ENCODE results near the gene ZBTB46. TPM values are rescaled to one million over a fixed set of nuclear protein-coding genes. Genes with fewer than 3 reads are reported as not detected.

The ZBTB46 gene
- total and polyA plus RNA-seq, 2 donors (not counting 1 experiment from before 2014, with no cell fraction given) = 0.96 to 4.5 TPM

- H3K36me3 ChIP-seq (ENCODE audit: control insufficient read depth, insufficient read depth, low read length) = no peaks in the 10 kb centered on the region
- H3K4me2 ChIP-seq (ENCODE audit: extremely low read depth, insufficient read depth, low read length) = peak overlapping the region; percentile 64
Measured at GRCh38 chr20:63846128-63846771, 15.2 kb upstream of the ZBTB46 start.

GRCh38 chr20:63844511-63844991, 13.5 kb upstream of the ZBTB46 start:
- Histone ChIP-seq H3K4me3 (replicated peaks in 1 of 4; ENCODE audit: control extremely low read depth in 1 of 4, insufficient read depth in 1 of 4, low read depth in 3 of 4, low read length in 4 of 4) (no peak overlapping the region), H3K9ac (ENCODE audit: insufficient read depth, low read length) (no peak overlapping the region), H3K27ac (ENCODE audit: insufficient read depth, low read length) (no peak overlapping the region), H3K27me3 (ENCODE audit: control insufficient read depth, insufficient read depth, low read length) (peaks cover 8% of the 10 kb centered on the region), H3K79me2 (ENCODE audit: control insufficient read depth, insufficient read depth, low read length) (no peaks in the 10 kb centered on the region), H2AFZ (ENCODE audit: low read length) (no peak overlapping the region), H3K4me1 (ENCODE audit: control insufficient read depth, extremely low read depth, insufficient read depth, low read length) (peaks cover 10% of the 10 kb centered on the region), H3K4me2 (ENCODE audit: extremely low read depth, insufficient read depth, low read length) (no peak overlapping the region), H4K20me1 (ENCODE audit: control insufficient read depth, extremely low read depth, insufficient read depth, low read length) (no peaks in the 10 kb centered on the region), H3K9me3 (ENCODE audit: control insufficient read depth, insufficient read depth, low read depth, low read length) (no peaks in the 10 kb centered on the region), H3K36me3 (ENCODE audit: control insufficient read depth, insufficient read depth, low read length) (no peaks in the 10 kb centered on the region)
- no peak for DNase-seq (ENCODE audit: low read depth in 2 of 2)
- TF ChIP-seq CTCF (conservative IDR thresholded peaks at IDR 0.05 in 1 of 2, IDR thresholded peaks at IDR 0.05 in 1 of 2; ENCODE audit: low read depth in 1 of 2, low read length in 2 of 2) (no peak), EZH2 (IDR thresholded peaks at IDR 0.05; ENCODE audit: low read length, missing control alignments) (no peak)

More at GRCh38 chr20:63846128-63846771, 15.2 kb upstream of the ZBTB46 start:
- peaks cover 8% of the 10 kb centered on the region for H3K27me3 ChIP-seq (ENCODE audit: control insufficient read depth, insufficient read depth, low read length)
- H2AFZ ChIP-seq (ENCODE audit: low read length) = peak overlapping the region; percentile 20
- no peaks in the 10 kb centered on the region for H3K9me3 ChIP-seq (ENCODE audit: control insufficient read depth, insufficient read depth, low read depth, low read length)
- peak; percentile 42 to 47 for DNase-seq (ENCODE audit: low read depth in 2 of 2)
- H3K4me1 ChIP-seq (ENCODE audit: control insufficient read depth, extremely low read depth, insufficient read depth, low read length) = peaks cover 10% of the 10 kb centered on the region
- no peak overlapping the region for H3K9ac ChIP-seq (ENCODE audit: insufficient read depth, low read length)
- no peaks in the 10 kb centered on the region for H3K79me2 ChIP-seq (ENCODE audit: control insufficient read depth, insufficient read depth, low read length)
- no peaks in the 10 kb centered on the region for H4K20me1 ChIP-seq (ENCODE audit: control insufficient read depth, extremely low read depth, insufficient read depth, low read length)
- H3K27ac ChIP-seq (ENCODE audit: insufficient read depth, low read length) = no peak overlapping the region
- H3K4me3 ChIP-seq (replicated peaks in 1 of 4; ENCODE audit: control extremely low read depth in 1 of 4, insufficient read depth in 1 of 4, low read depth in 3 of 4, low read length in 4 of 4) = peak overlapping the region in 1 of 4 experiments; percentile 25
- TF ChIP-seq CTCF (conservative IDR thresholded peaks at IDR 0.05 in 1 of 2, IDR thresholded peaks at IDR 0.05 in 1 of 2; ENCODE audit: low read depth in 1 of 2, low read length in 2 of 2) (peak in 1 of 2 donors; percentile 3), EZH2 (IDR thresholded peaks at IDR 0.05; ENCODE audit: low read length, missing control alignments) (no peak)

- Histone ChIP-seq H3K9me3 (ENCODE audit: control insufficient read depth, insufficient read depth, low read depth, low read length) (no peaks in the 10 kb centered on the region), H3K27me3 (ENCODE audit: control insufficient read depth, insufficient read depth, low read length) (peaks cover 8% of the 10 kb centered on the region), H3K4me2 (ENCODE audit: extremely low read depth, insufficient read depth, low read length) (no peak overlapping the region), H3K9ac (ENCODE audit: insufficient read depth, low read length) (no peak overlapping the region), H4K20me1 (ENCODE audit: control insufficient read depth, extremely low read depth, insufficient read depth, low read length) (no peaks in the 10 kb centered on the region), H2AFZ (ENCODE audit: low read length) (no peak overlapping the region), H3K4me3 (replicated peaks in 1 of 4; ENCODE audit: control extremely low read depth in 1 of 4, insufficient read depth in 1 of 4, low read depth in 3 of 4, low read length in 4 of 4) (no peak overlapping the region), H3K27ac (ENCODE audit: insufficient read depth, low read length) (no peak overlapping the region), H3K79me2 (ENCODE audit: control insufficient read depth, insufficient read depth, low read length) (no peaks in the 10 kb centered on the region), H3K4me1 (ENCODE audit: control insufficient read depth, extremely low read depth, insufficient read depth, low read length) (peaks cover 10% of the 10 kb centered on the region), H3K36me3 (ENCODE audit: control insufficient read depth, insufficient read depth, low read length) (no peaks in the 10 kb centered on the region)
- no peak for TF ChIP-seq EZH2 (IDR thresholded peaks at IDR 0.05; ENCODE audit: low read length, missing control alignments)
- TF ChIP-seq CTCF (conservative IDR thresholded peaks at IDR 0.05 in 1 of 2, IDR thresholded peaks at IDR 0.05 in 1 of 2; ENCODE audit: low read depth in 1 of 2, low read length in 2 of 2) = no peak
- no peak for DNase-seq (ENCODE audit: low read depth in 2 of 2)
Measured at GRCh38 chr20:63843778-63844177, 12.7 kb upstream of the ZBTB46 start.
